ENCODE results near the gene ELP5.

GRCh38 chr17:7290685-7291084, 38.7 kb downstream of the ELP5 start:
- TF ChIP-seq ARNTL (CRISPR knock-in tag; IDR thresholded peaks at IDR 0.05; ENCODE audit: borderline replicate concordance, low read depth), result no peak
- no peak for TF ChIP-seq CSDC2 (CRISPR knock-in tag; IDR thresholded peaks at IDR 0.05)
- no peak for TF ChIP-seq GLIS3 (CRISPR knock-in tag; IDR thresholded peaks at IDR 0.05)
- no peak for TF ChIP-seq PATZ1 (CRISPR knock-in tag; IDR thresholded peaks at IDR 0.05; ENCODE audit: borderline replicate concordance)
- no peak for TF ChIP-seq PPARA (CRISPR knock-in tag; IDR thresholded peaks at IDR 0.05; ENCODE audit: borderline replicate concordance)
- no peak for TF ChIP-seq RARB (CRISPR knock-in tag; IDR thresholded peaks at IDR 0.05)
- TF ChIP-seq TSHZ2 (CRISPR knock-in tag; IDR thresholded peaks at IDR 0.05), result no peak
- no peak for TF ChIP-seq CREB5 (CRISPR knock-in tag; IDR thresholded peaks at IDR 0.05; ENCODE audit: low read depth)
- no peak for TF ChIP-seq ZNF8 (CRISPR knock-in tag; IDR thresholded peaks at IDR 0.05)
- no peak for TF ChIP-seq ISL1 (CRISPR knock-in tag; IDR thresholded peaks at IDR 0.05)
- no peak for TF ChIP-seq ZFP30 (CRISPR knock-in tag; IDR thresholded peaks at IDR 0.05)
- no peak for TF ChIP-seq TCF4 (CRISPR knock-in tag; IDR thresholded peaks at IDR 0.05; ENCODE audit: borderline replicate concordance)
- no peak for TF ChIP-seq ZFP3 (CRISPR knock-in tag; IDR thresholded peaks at IDR 0.05)
- no peak for TF ChIP-seq ZC3H10 (CRISPR knock-in tag; IDR thresholded peaks at IDR 0.05)

Data from SK-N-SH treated with all-trans-retinoic acid at 6 μM for 48 hours (cell line).